Inflammatory macrophage (primary cell): ENCODE results near the gene CYP26B1.

Source experiments
- DNase-seq, 2 donors: peaks; one replicate each; pipeline ENCODE4 v3.0.0-alpha.2; 2020 to 2022
- total RNA-seq, 18 experiments: gene quantifications; one replicate each; lab custom pipeline; 2026; ENCODE audit warnings: mixed read lengths in 6 of 18, inconsistent platforms in 2 of 18; lab: John Stamatoyannopoulos, UW

The CYP26B1 gene, protein sequence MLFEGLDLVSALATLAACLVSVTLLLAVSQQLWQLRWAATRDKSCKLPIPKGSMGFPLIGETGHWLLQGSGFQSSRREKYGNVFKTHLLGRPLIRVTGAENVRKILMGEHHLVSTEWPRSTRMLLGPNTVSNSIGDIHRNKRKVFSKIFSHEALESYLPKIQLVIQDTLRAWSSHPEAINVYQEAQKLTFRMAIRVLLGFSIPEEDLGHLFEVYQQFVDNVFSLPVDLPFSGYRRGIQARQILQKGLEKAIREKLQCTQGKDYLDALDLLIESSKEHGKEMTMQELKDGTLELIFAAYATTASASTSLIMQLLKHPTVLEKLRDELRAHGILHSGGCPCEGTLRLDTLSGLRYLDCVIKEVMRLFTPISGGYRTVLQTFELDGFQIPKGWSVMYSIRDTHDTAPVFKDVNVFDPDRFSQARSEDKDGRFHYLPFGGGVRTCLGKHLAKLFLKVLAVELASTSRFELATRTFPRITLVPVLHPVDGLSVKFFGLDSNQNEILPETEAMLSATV
- 0 to 0.13 (median 0) reads per million in 18 experiments for total RNA-seq

DNA sequence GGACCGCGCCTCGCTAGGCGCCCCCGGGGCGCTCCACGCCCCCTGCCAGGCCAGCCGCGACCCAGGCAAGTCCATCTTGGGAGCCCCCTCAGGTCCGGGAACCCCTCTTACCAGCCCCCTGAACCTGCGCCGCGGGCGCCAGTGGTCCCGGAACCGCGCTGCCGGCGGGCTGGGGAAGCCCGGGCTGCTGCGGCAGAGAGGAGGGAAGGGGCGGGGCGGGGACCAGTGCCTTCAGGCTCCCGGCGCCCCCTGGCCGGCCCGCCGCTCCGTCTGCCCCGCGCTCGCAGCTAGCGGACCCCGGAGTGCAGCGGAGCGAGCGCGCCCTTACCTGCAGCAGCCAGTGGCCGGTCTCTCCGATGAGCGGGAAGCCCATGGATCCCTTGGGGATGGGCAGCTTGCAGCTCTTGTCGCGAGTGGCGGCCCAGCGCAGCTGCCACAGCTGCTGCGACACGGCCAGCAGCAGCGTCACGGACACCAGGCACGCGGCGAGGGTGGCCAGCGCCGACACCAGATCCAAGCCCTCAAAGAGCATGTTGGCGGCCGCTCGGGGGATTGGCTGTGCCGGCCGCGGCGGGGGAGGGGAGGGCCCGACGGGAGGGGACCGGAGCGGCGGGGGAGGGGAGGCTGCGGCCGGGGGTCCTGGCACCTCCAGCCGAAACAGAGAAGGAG, at the start of gene CYP26B1:
Gene CYP26B1 (minus strand): TSS at position 560 of the 669 bp plus-strand sequence. CDS start 28 bp downstream, at position 532.
- DNase-seq: no peak

DNA sequence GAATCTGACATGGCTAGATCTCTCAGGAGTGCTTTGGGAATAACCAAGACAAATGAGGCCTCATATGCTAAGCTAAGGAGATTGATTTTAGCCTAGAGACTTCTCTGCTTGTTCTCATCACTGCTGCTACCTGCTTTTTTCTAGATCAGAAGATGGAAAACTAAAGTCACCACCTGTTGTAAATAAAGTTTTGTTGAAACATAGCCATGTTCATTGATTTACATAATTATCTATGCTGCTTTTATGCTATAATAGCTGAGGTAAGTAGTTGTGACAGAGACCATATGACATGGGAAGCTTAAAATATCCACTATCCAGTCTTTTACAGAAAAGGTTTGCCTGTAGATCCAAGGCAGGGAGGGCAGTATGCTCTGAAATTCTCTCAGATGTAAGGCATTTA, 46.1 kb upstream of the CYP26B1 start:
- no peak for DNase-seq

DNA sequence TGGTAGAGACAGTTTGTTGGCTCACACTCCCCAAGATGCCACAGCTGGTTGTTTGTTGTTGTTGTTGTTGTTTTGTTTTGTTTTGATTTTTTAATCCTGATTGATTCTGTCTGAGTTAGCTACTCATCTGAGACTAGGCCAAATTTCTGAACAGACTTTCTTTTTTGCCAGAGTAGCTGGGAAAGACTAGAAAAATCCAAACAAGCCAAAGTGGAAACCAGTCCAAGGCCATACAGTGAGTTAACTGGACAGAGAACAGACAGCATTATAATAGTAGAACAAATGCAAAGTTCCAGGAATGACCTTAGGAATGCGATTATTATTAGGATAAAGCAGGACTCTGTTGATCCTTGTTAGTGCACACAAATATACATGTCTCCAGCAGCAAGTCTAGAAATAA, 43.8 kb upstream of the CYP26B1 start:
- DNase-seq: no peak

DNA sequence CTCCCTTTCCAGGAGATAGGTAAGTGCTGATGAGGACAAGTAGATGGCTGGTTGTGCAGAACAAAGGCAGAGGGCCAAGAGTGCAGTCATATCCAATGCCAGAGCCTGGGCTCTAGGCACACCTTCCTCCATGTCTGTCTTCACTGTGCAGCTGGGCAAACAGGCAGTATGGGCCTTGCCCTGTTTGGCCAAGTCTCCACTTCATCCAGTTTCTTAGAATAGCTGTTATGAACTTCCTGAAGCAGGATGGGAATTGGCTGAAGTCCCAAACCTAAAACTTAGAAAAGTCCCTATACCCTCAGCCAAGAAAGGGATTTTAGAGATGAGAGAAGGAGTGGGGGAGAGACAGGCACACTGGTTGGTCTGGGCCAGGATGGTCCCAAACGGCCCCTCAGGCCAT, 37.5 kb upstream of the CYP26B1 start:
- DNase-seq: no peak

DNA sequence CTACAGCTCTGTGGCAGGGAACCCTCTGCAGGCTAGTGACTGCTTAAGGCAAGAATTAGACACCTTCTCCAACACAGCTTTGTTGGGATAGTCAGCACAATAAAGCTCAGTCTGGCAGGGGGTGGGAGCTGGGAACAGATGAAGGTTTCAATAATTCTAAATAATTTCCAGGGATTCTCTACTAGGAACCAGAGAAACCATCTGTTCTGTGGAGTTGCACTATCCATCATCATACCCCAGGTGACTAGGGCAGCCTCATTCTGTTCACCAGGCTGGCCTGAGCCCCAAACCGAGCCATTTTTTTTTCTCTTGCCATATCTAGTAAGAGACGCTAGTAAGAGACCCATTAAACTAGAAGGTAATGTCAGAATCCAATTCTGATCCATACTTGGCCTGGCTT, 35.8 kb upstream of the CYP26B1 start:
- DNase-seq: no peak

DNA sequence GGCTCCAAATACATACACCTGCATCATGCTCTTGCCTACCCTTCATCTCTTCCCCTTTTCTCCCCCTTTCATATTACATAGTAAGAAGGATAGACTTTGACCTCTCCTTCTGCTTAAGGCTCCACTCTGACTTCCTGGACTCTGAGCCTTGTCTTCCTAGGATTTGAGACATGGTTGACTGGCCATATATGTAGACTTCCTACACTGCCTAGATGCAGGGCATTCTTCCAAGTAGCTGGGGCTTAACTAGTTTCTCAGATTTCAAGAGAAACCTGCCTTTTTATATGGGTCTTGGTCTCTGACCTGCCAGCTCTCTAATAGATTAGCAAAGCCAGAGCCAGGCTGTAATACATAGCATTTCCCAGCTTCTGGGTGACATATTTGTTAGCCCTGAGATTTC, 35.4 kb upstream of the CYP26B1 start:
- DNase-seq: no peak

DNA sequence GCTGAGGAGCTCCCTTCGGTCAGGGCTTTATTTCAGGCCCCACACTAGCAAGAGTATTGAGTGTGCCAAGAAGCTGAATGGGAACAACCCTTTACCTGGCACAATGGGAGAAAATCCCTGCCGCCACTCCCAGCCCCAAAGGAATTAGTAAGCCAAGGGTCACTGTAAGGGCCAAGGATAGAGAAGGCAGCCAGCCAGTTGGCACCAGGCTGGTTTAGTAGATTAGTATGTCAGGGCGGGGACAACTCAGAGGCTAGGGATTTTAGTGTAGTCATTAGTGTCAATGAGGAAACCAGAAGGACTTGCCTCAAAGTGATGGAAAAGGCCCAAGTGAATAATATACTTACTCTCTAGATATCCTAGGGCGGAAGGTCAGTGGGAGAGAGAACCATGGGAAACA, 34.9 kb upstream of the CYP26B1 start:
- no peak for DNase-seq

DNA sequence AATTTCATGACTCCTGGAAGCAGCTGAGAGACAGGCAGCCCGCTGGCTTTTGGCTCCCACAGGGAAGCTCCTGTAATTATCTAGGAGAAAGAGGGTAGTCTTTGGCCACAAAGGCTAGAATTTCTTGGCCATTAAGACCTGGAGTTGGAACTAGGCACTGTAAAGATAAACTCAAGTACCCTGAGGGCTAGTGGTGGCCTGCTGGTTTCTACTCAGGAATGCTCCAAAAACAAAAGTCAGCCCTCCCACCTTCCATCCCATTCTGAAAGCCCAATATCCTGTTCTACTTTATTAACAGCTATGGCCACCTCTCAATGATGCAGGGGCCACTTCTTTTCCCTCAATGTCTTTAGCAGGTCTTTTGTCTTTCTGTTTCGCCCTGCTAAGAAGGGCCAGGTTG, 34.0 kb upstream of the CYP26B1 start:
- no peak for DNase-seq

DNA sequence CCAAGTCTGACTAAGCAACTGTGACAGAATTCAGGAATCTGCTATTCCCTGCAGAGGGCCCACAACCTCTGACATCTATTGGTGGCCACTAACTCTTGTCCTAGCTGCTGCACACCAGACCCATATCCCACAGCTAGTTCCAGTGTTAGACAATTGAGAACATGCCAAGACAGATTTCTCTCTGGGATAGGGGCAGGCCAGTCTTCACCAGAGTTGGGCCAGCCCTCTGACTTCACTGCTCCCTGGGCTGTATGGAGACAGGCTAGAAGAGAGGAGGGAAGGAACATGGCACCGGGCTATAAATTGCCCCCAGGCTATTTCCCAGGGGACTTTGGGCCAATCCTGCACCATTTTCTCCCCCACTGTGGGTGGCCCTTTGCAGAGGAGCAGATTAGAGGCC, 32.7 kb upstream of the CYP26B1 start:
- no peak for DNase-seq

DNA sequence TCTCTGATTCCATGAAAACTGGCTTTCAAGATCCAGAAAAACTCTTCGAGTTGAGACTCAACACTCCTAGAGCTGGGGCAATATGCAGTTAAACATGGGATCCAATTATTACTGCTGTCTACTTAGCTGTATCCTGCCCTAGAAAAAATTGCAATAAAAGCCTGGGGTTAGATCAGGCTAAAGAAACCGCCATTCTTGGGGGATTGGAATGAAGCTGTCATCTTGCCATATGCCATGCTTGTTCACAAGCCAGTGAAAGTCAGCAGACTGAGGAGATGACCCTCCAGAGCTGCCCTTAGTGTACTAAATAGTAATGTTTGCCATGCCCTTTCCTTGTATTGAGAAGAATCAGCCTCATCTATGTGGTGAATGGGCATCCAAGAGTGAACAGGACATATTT, 30.9 kb upstream of the CYP26B1 start:
- DNase-seq: no peak

DNA sequence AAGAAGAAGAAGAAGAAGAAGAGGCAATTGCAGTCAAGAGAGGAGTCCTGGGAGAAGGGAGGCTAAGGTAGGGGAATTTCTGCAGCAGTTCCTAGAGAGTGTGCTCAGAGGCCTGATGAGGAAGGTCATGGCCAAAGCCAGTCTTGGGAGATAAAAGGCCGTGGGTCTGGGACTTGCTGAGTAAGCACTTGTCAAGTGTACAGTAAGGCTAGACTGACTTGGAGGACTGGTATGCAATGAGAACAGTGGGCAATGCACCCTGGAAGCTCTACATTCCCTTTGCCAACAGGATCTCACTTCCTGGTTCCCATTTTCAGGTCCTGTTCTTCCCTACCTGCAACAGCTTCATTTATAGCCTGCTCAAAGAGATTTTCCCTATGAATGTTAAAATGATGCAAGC, 28.6 kb upstream of the CYP26B1 start:
- no peak for DNase-seq

DNA sequence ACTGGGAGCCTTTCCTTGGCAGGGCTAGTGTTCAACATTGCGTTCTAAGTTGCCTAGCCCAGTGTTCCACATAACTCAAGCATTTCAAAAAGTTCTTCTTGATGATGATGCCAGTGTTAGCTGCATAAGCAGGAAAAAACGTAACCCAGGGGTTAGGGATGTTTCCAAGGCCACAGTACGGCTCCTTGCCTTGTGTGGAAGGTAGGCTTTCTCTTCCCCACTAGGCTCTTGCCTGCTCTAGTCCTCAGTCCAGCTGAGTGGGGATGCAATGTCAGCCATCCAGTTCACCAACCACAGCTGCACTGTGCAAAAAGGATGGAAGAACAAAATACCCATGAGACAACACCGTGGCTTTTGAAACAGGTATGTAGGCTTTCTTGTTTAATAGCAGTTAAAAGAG, 28.0 kb upstream of the CYP26B1 start:
- DNase-seq: no peak

DNA sequence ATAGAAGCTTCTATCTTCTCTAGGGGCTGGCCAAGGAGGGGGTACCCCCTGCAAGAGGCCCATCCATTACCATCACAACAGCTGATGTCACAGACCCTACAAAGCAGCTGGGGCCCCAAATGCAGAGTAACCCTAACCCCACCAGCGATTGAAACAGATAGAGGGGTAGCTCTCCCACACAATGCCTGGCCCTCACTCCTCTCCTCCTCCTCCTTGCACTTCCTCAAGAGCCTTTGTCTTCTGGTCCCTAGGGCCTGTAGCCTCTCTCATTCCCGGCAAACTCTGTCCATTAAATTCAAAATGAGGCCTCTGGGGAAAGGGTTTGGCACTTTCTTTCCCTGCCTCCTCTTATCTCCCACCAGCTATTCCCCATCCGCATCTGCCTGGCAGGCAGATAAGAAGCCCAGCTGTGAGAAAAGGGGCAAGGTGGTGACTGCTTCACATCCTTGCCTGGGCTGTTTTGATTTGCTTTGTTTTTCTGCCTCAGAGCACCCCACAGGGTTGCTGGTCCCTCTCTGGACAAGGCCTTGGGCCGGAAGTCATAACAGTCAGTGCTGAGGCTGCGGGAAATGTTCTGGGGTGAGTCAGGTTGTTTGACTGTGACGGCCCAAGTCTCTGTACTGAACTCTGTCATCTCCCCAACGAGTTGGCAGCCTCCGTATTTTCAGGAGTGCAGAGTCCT, 26.1 kb upstream of the CYP26B1 start:
- no peak for DNase-seq

DNA sequence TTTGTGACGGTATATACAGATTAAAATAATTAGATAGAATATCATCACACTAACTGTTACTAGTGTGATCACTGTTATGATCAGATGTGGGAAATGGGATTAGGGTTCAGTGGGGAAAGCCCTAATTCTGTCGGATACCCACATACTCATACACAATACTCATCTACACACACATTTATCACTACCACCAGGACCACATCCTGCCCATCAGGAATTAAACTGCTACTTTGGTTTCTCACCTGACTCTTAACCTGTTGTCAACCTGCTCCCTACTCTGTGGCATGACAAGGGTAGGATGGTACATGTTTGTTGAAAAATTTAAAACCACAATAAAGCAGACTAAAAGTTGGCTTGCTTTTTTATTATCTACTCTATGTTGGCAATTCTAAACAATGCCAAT, 24.8 kb upstream of the CYP26B1 start:
- no peak for DNase-seq

DNA sequence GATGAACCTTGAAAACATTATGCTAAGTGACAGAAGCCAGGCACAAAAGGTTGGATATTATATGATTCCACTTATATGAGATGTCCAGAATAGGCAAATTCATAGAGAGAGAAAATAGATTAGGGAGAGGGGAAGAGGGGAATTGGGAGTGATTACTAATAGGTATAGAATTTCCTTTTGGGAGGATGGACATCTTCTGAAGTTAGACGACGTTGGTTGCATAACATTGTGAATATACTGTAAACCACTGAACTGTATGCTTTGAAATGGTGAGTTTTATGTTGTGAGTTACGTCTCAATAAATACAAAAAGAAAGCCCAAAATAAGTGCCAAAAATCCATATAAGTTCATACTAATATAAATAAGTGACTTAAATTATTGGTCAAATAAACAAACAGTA, 18.6 kb upstream of the CYP26B1 start:
- no peak for DNase-seq

DNA sequence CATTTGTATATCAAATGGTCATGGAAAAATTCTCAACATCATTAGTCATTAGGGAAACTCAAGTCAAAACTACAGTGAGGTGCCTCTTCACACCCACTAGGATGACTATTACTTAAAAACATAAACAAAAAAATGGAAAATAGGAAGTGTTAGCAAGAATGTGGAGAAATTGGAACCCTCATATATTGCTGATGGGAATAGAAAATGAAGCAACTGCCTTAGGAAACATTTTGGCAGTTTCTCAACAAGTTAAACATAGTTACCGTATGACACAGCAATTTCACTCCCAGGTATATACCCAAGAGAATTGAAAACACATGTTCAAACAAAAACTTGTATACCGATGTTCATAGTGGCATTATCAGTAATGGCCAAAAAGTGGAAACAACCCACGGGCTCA, 18.1 kb upstream of the CYP26B1 start:
- DNase-seq: no peak

DNA sequence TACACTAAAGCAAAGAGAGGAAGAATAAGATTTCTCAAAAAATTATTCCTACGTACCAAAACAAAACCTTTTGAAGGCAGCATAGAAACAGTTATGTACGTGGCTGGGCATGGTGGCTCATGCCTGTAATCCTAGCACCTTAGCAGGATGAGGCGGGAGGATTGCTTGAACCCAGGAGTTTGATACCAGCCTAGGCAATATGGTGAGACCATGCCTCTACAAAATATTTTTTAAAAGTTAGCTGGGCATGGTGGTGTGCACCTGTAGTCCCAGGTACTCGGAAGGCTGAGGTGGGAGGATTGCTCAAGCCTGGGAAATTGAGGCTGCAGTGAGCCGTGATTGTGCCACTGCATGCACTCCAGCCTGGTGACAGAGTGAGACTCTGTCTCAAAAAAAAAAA, 14.9 kb upstream of the CYP26B1 start:
- DNase-seq: no peak

DNA sequence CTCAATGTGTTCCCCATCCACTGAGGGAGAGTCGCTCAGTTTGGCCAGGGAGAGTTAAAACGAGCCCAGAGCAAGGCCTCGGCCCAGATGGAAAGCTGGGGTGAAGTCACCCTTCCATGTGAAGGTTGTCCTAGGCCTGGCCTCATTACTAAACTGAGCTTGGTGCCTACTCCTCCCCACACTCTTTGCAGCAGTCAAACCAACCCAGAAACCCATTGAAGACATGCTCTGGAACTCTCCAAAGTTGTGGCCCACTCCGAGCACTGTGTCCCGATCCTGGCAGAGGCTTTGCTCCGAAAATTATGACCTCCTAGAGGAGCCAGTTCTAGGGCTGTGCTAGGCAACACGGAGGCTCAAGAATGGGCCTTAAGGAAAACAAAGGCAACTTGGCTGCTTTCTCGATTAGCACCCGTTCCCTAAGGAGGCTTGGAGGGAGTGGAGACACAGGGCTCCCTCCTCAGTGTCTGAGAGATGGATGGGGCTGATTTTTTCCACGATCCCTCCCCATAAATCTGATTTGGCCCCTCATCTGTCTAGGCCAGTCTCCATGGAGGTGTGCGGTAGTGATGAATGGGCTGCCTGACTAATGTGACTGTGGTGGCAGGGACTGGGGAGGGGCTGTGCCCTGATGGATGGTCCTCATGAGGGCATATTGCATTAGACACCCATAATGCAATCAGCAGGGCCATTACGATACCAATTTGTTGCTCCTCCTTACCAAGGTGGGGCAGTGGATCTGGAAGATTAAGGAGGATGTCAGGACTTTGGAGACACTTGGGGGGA, 11.7 kb upstream of the CYP26B1 start:
- no peak for DNase-seq

DNA sequence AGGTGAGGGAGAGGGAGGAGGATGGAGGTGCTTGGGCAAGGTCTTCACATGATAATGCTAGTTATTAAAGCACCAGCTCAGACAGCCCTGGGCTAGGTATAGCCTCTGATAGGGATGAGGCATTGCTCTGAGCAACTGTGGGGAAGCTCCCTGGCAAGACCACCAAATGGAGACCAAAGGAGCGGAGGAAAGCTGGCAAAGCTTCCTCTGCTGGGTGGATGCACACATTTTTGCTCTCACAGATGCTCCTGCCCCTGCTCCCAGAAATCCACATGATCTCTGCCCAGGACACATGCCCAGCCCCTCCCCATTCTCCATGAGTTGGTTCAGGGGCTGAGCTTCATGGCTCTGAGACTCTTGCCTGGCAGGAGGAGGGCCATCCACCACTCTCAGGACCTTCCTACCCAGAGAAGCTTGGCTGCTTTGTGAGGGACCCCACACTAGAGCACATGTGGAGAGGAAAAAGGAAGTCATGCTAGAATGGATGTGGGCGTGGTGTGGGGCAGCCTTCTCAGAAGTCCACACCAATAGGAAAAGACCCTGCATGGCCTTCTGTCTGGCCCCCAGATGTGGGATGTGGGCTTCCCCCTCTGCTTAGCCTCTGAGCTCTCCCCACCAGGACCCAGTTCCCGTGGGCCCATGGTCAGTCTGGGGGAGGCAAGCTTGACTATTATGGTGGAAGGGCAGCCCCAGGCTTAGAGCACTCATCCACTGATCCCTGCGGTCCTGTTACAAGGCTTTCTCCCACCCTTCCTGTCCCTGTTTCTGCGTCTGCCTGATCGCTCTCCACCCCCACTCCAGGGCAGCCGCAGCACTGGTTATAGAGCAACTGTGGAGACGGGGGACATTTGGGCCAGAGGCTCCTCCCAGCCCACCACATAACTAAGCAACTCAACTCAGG, 10.5 kb upstream of the CYP26B1 start:
- no peak for DNase-seq

DNA sequence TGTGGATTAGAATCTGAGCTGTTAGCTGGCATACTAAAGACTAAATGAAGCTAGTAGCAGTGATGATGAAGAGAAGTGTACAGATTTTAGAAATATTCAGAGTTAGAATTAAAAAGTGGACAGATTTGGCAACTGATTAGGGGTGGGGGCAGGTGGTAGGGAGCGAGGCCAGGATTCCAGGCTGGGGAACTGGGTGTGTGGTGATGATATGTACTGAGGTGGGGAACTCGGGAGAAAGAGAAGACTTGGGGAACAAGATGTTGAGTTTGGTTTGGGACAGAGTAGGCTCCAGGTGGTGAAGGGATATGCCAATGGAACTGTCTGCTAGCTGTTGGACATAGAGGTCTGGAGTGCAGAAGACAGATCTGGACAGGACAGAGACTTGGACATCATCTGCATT, 9.2 kb upstream of the CYP26B1 start:
- no peak for DNase-seq

DNA sequence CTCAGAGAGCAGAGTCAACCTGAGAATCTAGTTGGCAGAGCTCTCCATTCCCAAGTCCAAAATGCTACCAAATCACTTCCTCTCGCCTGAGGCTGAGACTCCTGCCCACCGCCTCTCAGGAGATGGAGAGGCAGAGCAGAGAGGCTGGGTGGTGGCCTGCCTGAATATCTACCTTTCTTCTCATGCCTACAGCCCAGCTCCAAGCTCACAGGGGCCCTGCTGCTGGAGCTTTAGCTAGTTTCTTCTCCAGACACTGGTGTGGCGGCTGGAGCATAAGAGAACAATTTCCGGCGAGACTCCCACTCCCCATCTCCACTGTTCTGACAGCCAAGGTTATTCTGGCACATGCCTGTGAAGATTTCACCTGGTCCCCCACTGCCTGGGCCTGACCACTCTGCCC, 8.1 kb upstream of the CYP26B1 start:
- DNase-seq: no peak

DNA sequence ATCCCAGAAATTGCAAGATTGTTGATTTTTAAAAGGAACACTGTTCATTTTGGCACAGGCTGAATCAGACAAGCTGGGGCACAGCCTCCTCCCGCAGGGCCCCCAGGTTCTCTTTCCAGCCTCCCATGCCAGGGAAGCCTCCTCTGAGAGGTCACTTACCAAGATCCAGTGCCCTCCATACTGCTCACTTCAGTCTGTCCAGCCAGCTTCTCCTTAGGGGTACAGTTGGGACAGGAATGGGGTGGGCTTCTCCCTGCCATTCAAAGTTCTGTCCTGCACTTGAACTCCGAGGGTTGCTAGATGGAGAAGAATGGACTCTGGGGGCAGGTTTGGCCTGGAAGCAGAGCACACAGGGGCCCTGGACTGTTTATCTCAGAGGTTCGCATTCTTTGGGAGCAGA, 7.5 kb upstream of the CYP26B1 start:
- DNase-seq: no peak
